ENCODE data around the gene NAT14.
"Not testable (repeated sequence)": the region's sequence is repeated elsewhere in the genome, so short reads cannot be mapped to it uniquely, and the experiment has no call there.

NAT14 gene

GRCh38 chr19:55487924-55488687, 3.1 kb downstream of the NAT14 start, which contains the start of gene SSC5D:
SSC5D (plus strand) TSS chr19:55488436; CDS start chr19:55488590, 154 bp downstream.
- peak; percentile 24 for DNase-seq

- DNase-seq: no peak
Measured at GRCh38 chr19:55488986-55489710, 4.2 kb downstream of the NAT14 start.

DNA sequence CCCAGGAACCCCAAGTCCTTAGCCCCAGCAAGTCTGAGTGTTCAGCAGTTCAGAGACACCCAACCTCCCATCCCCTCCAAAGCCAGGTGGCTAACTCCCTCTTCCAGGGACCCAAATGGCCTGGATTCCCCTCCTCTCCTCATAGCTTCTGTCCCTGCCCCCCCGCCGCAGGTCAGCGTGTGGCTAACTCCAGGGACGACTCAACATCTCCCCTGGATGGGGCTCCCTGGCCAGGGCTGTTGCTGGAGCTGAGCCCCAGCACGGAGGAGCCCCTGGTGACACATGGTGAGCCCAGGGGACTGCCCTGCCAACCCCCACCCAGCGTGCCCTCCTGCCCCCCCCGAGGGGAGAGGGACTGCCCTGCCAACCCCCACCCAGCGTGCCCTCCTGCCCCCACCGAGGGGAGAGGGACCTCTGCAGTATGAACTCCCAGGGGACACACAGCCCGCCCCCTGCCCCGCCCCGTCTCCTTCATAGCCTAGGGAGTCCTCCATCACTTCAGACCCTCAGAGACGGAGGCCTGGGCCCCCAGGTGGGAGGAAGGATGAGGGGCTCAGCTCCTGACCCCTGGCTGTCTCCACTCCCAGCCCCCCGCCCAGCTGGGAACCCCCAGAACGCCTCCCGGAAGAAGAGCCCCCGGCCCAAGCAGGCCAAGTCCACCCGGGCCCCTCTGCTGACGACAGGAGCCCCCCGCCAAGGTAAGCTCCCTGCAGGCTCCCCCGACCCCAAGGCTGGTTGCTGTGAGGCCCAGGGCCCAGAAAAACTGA, 4.9 kb downstream of the NAT14 start:
- no peak for DNase-seq

GRCh38 chr19:55490478-55491432, 5.8 kb downstream of the NAT14 start:
- no peak for DNase-seq

- no peak for DNase-seq
Measured at GRCh38 chr19:55491546-55492360, 6.8 kb downstream of the NAT14 start.

DNA sequence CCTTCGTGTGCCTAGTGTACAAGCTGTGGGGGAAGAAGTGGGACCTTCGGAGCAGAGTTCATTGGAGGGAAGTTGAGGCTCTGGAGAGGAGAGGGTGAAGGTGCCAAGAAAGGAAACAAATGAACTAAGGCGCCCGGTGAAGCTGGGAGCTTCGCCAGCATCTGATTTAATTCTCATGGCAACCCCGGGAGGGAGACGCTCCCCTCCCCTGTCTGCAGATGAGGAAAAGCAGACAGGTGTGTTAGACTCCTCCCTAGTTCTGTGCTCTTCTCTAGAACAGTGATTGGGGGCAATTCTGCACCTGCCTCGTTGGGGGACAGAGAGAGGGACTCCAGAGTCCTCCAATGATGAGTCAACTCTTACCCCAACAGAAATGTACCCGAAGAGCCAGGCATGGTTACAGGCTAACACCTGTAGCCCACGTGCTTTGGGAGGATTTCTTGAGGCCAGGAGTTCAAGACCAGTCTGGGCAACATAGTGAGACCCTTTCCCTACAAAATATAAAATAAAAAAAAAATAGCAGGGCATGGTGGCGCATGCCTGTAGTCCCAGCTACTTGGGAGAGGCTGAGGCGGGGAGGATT, 7.5 kb downstream of the NAT14 start:
- no peak for DNase-seq

GRCh38 chr19:55493052-55493644, 8.2 kb downstream of the NAT14 start:
- DNase-seq: no peak

- DNase-seq: no peak
Measured at GRCh38 chr19:55493645-55494171, 8.7 kb downstream of the NAT14 start.

- DNase-seq: no peak
Measured at GRCh38 chr19:55494172-55494761, 9.3 kb downstream of the NAT14 start.

DNA sequence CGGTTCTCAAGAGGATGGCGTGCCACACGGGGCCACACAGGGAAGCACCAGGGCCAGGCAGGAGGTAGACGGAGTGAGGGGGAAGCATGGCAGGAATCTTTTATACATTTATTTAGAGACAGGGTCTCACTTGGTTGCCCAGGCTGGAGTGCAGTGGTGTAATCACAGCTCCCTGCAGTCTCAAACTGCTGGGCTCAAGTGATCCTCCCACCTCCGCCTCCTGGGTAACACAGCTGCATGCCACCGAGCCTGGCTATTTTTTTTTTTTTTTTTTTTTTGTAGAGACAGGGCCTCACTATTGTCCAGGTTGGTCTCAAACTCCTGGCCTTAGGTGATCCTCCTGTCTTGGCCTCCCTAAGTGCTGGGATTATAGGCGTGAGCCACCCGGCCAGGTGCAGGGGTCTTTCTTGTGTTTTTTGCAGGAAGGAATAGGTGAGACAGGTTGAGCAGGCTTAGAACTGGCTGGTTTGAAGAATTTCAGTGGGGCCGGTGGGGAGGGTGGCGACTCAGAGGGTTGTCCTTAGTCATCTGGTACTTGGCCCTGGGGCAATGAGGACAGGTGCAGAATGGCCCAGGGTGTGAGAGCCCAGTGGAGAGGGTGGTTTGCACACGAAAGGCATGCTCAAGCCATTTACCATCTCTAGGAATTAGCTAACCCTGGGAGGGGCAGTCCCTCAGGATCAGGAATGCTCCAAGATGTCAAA, 10.8 kb downstream of the NAT14 start:
- DNase-seq: no peak

DNA sequence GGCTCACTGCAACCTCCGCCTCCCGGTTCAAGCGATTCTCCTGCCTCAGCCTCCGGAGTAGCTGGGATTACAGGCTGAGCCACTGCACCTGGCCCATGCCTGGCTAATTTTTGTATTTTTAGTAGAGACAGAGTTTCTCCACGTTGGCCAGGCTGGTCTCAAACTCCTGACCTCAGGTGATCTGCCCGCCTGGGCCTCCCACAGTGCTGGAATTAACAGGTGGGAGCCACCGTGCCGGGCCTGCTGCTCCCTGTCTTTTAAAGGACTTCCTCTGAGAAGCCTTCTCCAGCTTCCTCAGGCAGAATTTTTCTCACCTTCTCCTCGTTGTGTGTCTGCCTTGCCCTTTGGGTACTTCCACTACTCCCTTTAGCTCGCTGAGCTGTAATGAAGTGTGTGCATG, 11.8 kb downstream of the NAT14 start:
- DNase-seq: not testable (repeated sequence)

- no peak for DNase-seq
Measured at GRCh38 chr19:55497763-55498162, 12.8 kb downstream of the NAT14 start.

DNA sequence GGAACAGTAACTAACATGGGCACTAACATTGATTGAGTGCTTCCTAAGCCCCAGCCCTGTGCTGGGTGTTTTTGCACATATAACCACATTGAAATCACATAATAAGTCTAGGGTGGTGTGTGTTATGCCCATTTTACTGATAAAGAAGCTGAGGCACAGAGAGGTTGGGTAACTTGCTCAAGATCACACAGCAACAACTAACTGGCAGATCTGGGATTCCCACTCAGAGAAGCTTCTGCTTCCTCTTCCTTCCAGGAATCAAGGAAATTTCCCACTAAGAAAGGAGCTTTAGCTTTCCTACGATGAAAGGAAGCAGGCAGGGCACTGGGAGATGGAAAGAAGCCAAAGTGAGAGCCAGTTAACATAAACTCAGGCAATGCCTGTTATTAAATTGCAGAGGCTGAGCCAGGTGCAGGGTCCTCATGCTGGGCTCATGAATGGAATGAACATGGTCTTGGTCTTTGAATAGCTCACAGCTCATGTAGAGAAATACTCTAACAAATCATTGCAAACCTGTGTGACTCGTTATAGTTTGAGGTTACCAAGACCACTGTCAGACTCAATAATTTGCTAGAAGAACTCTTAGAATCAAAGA, 13.4 kb downstream of the NAT14 start:
- DNase-seq: no peak

DNA sequence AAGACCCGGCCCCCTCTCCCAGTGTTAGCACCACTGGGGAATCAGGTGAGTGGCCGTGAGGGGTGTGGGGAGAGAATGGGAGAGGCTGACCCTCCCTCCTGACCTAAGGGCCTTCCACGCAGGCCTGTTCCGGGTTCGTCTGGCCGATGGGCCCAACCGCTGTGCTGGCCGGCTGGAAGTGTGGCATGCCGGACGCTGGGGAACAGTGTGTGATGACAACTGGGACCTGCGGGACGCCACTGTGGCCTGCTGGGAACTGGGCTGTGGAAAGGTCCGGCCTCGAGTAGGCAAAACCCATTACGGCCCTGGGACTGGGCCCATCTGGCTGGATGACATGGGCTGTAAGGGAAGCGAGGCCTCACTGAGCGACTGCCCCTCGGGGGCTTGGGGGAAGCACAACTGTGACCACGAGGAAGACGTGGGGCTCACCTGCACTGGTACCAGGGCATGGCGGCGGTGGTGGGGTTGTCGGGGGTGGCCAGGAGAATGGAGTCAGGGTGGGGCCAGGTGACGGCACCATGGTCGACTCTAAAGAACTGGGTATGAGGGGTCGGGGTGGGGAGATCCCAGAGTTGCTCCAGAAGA, 15.5 kb downstream of the NAT14 start:
- DNase-seq: no peak

DNA sequence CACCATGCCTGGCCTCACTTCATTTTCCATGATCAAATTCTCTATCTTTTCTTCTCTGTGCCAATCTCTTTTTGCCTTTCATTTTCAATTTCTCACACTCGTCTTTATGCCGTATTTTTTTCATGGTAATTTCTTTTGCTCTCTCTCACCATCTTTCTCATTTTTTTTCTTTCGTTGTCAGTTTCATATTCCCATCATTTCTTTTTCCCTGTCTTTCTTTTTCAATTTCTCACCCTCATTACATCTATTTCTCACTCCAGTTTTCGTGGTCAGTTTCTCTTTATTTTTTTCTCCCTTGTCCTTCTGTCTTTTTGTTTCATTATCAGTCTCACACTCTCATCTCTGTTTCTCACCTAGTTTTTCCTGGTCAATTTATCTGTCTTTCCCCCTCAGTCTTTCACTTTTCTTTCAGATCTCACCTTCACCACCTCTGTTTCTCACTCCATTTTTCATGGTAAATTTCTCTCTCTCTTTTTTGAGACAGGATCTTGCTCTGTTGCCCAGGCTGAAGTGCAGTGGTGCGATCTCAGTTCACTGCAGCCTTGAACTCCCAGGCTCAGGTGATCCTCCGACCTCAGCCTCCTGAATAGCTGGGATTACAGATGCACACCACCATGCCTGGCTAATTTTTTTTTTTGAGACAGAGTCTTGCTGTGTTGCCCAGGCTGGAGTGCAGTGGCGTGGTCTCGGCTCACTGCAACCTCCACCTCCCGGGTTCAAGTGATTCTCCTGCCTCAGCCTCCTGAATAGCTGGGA, 17.4 kb downstream of the NAT14 start:
- no peak for DNase-seq

GRCh38 chr19:55503157-55503501, 18.1 kb downstream of the NAT14 start:
- no peak for DNase-seq

DNA sequence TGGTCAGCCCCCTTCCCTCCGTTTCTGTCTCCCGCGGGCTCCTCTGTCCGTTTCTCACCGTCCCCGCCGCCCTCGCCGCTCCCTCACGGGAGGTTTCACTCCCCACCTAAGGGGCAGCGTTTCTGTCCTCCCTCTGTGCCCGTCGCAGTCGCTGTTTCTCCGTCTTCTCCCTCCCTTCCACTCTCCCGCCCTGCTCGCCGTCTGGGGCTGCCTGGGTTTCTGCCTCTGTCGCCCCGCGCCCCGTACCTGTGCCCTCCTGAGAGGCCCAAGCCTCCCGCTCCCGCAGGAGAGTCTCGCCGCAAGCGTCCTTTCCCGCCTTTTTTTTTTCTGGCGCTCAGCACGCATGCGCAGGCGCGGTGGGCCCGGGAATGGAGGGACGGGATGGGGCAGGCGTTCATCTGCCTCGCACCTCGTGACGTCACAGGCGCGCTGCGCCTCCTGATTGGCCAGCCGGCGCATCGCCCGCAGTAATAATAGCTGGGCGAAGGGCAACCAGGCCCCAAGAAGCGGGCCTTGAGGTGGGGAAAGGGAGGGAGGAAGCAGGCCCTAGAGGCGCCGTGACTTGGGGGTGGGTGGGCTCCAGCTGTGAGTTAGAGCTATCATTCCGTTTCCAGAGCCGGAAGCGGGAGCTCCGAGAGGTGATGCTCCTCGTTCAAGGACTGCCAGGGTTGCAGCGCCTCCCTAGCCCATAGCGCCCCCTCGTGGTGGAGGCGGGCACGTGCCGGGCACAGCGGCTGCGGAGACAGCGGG, 18.7 kb downstream of the NAT14 start:
- DNase-seq: peak; percentile 96
